Measurements from ENCODE around the gene FBXO31.

The FBXO31 gene

DNA sequence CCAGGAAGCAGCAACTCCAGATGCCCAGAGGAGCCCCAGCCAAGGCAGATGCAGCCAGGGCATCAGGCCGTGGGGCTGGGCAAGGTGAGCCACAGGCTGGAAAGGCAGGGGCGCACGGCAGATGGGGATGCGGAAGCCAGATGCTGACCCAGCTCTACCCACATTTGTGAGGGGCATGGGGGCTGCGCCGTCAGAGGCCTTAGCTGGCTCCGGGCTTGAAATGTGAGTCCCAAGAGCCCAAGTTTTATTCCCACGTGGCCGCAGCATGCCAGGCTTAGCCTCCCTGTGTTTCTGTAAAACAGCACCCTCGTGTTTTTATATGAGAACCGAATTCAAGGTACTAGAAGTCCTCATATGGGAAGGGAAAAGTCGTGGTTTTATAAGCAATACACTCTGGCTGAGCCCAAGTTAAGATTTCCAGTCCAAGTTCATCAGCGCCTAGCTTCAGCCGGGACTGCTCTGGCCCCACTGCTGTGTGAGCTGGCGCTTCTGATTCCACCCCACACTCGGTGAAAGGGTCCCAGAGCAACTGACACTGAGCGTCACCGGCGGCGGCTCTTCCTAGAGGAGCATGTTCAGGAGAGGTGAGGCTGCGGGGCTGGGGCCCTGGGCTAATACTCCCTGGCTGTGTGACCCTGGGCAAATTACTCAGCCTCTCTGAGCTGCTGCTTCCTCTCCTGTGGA is 59.7 kb downstream of the FBXO31 start:
- no peak for DNase-seq

DNA sequence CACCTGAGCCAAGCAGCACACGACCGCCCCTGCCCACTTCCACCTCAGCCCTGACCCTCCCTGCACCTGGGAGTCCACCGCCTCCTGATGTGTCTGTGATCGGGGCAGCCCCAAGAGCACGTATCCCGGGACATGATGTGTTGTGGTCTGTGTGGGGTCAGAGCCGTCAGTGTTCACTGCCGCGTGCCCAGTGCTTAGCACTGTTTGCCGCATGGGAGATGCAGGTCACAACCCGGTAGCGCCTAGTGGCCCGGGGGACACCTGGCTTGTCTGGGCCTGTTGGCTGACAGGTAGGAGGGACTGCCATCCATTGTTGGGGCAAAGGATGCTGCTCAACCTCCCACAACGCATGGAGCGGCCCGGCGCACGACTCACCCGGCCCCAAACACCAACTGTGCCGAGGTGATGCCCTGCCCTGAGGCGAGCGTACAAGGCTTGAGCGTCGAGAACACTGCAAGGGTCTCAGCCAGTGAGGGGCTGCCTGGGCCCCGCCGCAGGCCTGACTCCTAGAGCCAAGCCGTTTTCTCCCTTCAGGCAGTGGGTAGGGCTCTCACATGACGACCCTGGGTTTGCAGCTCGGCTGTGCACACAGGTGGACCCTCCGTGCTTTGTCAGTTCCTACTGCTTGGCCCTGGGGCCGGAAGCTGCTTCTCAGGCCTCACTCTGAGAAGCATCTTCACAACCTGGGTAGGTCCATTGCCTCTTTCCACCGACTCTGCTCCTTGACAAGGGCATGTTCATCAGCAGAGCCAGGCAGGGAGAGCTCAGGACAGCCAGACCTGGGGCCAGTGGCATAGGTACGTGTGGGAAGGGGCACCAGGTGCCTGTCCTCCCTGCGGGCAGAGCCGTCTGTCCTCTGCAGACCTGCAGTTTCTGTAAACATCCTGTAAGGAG is 60.5 kb downstream of the FBXO31 start:
- DNase-seq, result no peak

DNA sequence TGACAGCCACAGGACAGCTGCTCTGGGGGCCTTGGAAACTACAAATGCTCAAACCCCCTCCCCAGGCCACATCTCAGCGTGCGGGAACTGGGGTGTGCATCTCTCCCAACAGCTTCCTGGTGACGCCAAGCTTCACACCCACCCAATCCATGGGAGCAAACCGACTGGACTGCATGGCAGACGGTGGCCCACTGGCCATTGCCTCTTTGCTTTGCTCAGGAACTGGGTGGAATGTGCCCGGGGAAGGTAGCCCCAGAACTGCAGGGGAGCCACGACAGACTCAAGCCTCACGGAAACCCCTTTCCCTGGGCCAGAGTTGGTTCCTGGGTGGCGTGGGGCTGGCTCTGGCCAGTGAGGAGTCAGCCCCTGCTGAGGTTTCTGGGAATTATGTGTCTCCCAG is 61.2 kb downstream of the FBXO31 start:
- DNase-seq, result no peak

DNA sequence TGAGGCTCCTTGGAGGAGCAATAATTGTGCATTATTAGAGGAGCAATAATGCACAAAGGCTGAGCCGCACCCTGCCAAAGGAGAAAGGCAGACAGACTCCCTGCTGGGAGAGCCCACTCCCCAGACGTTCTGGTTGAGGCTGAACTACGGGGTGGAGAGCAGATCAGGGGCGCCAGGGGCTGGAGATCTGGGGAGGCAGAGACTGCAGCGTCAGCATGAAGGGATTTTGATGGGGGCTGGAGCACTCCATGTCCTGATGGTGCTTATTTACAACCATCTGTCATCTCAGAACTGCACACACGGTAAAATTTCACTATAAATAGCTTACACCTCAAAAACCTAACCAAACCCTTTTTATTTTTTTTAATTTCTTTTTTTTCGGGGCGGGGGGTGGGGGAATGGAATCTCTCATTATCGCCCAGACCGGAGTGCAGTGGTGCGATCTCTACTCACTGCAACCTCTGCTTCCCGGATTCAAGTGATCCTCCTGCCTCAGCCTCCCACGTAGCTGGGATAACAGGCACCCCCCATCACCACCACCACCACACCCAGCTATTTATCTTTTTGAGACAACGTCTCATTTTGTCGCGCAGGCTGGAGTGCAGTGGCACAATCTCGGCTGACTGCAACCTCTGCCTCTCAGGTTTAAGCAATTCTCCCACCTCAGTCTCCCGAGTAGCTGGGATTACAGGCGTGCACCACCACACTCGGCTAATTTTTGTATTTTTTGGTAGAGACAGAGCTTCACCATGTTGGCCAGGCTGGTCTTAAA is 62.1 kb downstream of the FBXO31 start:
- DNase-seq, result no peak

DNA sequence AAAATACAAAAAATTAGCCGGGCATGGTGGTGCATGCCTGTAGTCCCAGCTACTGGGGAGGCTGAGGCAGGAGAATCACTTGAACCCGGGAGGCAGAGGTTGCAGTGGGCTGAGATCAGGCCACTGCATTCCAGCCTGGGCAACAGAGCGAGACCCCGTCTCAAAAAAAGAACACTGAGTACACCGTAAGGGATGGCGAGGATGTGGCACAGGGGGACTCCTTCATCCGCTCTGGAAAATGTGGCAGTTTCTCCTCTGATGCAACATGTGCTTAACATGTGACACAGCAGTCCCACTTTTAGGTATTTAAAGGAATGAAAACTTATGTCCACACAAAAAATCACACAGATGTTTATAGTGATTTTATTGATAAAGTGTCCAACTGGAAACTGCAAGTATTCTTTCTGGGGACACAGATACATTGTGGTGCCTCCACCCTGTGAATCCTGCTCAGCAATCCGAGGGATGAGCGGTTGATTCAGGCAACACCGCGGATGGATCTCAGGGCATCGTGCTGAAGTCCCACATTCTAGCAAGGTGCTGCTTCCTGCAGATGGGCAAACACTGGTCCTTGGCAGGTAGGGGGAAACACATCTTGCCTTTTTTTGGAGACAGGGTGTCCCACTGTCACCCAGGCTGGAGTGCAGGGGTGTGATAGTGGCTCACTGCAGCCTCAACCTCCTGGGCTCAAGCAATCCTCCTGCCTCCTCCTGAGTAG is 62.9 kb downstream of the FBXO31 start:
- no peak for DNase-seq

DNA sequence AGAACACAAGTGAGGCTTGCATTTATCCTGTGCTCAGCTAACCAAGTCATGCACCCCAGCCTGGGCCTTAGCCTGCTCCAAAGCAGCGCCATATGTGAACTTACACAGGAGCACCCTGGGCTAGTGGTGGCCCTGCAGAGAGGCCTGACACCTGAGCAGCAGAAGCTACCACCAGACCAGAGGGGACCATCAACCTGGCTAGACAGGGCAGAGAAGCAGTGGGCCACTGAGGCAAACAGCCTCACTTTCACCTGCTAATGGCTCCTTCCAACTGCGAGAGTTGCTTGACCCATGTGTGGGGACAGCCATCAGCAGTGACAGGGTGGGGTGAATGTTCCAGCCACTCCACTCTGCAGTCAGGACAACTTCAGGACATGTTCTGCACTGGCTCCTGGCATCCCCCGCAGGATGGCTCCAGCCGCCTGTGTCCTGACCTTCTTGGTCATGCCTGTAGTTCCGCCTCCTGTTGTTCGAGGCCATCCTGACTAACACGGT is 63.5 kb downstream of the FBXO31 start:
- no peak for DNase-seq

DNA sequence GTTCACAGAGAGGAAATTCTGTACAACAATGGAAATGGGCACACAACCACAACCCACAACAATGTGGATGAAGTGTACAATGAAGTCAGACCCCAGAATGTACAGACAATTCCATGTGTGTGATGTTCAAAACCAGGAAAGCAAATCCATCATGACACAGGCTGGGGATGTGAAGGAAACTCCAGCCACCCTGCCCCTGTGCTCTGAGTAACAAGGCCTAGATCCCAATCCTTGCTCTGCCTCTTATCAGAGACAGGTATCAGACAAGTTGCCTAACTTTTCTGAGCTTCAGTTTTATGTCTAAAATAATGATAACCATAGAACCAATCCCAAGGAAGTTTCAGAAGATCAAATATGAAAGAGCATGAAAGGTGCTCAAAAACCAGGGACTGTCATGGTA is 64.6 kb downstream of the FBXO31 start:
- DNase-seq, result no peak

DNA sequence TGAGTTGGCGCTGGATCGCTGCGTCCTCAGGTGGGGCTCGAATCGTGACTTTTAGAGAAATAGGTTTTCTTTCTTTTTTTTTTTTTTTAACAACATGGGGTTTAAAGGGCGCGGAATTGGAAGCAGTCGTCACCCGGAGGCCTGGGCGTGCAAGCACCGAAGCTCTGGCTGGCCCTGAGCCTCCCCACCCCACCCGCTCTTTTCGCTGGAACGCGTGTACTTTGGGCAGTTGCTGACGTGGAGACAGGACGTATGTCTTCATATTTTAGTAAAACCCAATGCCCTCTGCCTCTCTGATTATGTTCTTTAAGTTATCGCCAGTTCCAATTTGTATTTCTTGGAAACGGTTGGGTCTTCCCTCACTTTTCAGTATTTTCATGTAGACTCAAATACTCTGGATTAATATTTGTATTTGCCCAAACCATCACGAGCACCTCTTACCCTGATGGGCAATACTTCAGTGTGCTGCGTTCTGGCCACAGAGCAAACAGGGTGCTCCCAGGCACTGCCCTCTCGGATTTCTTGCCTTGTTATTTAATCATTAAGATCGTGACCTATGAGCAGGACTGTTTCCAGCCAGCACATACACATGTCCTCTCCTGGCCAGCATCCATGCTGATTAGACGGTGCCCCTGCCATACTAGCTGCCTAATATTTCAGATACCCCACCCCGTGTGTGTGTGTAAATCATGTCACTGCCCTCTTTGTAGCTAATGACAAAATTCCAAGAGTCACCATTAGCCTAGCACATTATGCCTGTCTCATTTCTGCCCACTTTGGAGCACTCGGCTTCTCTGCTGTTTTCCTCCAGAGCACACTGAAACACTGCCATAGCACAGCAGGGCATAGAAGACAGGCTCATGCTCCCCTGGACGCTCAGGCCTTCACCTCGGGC is 65.6 kb downstream of the FBXO31 start:
- peak; percentile 49 to 65 (median 51) for DNase-seq

DNA sequence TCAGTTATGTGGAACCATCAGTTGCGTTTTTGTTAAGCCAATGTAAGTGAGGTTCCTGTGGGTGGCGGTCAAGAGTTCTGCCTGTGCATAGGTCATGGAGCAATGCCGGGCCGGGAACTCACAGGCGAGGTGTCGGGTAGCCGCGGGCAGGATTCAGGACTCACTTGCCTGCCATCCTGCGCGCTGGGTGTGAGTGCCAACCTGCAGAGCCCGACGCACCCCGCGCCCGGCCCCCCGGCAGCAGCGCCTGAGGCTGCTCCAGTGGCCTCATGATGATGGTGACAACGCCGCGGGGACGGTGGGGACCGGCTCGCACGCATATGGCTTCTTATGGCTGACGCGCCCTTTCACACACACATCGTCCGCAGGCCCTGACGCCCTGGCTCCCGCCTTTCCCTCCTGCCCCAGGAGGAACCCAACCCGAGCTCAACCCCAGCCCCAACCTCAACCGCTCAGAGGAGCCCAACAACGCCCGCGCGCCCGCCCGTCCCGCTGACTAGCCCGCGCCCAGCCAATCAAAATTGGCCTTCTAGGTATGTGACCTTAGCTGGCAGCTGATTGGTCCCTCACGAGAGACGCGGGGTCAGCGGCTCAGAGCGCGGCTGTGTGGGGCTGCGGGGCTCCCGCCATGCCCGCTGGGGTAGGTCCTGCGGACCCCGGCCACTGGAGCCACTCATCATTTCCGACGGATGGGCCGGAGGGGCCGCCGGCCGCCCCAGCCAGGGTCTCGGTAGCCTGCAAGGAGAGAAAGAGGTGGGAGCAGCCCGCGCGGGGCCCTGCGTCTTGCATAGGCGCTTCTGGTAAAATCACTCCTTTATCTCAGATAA is 66.4 kb downstream of the FBXO31 start, which contains the start of gene C16orf95:
Gene C16orf95 (minus strand): TSS at position 470 of the 827 bp plus-strand sequence. CDS start 150 bp downstream, at position 320.
- peak; percentile 96 to 98 (median 97) for DNase-seq

DNA sequence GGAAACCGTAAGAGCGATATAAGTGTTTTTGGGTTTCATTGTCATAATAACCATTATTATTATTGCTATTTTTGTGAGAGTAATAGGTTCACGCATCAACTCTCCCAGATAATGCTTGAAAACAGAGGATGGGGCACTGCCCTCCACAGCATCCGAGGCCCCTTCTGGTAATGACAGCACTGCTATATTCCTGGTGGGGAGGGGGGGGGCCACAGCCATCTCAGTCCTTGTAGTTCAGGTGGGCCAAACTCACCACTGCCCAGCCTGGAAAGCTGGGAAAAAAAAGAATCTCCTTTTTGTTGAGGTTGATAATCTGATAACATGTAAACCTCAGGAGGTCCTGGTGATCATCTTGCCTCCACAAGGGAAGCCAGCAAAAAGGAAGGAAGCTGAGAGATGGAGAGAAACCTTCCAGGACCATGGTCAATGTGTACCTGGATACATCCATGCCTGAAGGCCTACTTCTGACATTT is 67.1 kb downstream of the FBXO31 start:
- no peak for DNase-seq

DNA sequence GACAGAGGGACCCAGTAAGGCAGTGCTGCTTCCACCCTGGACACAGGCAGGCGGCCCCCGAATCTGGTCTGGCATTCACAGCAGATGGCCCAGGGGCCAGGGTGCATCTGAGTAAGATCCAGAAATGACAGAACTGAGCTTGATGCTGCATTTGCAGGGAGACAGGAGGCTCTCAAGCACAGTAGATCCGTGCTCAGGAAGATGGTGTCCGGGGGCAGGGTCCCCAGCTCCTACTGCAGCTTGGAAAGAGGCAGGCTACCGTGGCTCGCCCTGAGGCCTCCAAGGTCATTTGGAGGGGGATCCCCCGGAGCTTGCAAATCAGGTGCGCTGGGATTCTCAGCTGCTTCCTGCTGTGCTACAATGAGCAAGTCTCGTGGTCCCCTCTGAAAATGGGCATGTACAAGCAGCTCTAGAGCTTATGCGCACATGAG is 68.6 kb downstream of the FBXO31 start:
- DNase-seq, result no peak

DNA sequence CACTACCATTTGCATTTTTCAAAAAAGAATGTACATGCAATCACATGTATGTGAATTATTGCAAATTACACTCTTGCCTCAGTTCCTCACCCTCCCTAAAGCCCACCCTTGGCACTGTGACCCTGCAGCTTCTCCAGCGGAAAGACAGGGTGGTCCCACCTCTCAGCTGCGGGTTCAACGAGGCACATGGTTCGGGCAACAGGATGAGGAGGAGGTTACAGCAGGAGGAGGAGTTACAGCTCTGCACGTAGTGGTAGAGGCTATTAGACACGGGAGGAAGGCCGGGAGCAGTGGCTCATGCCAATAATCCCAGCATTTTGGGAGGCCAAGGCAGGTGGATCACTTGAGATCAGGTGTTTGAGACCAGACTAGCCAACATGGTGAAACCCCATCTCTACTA is 71.6 kb downstream of the FBXO31 start:
- no peak for DNase-seq

DNA sequence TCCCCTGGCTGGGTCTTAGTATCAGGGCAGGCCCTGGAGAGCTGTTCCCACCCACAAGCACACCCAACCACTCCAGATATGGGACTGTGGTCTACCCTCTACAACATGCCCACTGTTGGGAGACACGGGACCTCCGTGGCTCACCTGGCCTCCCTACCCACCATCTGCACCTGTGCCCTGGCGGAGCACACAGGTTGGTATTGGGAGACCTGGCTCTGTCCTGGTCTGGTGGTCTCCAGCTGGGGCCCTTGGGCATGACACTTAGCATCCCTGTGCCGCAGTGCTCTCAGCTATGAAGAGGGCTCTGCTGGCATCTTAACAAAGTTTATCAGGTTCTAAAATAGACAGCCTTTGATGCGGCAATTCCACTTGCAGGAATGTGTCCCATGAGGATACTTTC is 72.2 kb downstream of the FBXO31 start:
- DNase-seq, result no peak

DNA sequence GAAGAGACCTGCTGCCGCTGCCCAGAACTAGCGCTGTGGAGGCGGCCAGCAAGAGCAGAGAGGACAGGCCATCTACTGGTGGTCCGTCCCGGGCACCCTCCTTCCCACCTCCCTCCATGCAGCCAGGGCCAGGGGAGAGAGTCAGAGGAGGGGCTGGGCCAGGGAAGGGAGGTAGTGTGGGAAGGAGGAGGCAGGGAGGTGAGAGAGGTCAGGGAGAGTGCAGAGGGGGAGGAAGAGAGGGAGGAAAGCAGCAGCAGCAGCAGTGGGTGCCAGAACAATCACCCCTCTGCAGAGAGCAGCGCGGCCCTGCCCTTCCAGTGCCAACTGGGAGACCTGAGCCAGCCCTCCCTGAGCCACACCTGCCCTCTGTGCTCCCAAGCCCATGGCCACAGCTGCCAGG is 73.0 kb downstream of the FBXO31 start:
- DNase-seq, result no peak

DNA sequence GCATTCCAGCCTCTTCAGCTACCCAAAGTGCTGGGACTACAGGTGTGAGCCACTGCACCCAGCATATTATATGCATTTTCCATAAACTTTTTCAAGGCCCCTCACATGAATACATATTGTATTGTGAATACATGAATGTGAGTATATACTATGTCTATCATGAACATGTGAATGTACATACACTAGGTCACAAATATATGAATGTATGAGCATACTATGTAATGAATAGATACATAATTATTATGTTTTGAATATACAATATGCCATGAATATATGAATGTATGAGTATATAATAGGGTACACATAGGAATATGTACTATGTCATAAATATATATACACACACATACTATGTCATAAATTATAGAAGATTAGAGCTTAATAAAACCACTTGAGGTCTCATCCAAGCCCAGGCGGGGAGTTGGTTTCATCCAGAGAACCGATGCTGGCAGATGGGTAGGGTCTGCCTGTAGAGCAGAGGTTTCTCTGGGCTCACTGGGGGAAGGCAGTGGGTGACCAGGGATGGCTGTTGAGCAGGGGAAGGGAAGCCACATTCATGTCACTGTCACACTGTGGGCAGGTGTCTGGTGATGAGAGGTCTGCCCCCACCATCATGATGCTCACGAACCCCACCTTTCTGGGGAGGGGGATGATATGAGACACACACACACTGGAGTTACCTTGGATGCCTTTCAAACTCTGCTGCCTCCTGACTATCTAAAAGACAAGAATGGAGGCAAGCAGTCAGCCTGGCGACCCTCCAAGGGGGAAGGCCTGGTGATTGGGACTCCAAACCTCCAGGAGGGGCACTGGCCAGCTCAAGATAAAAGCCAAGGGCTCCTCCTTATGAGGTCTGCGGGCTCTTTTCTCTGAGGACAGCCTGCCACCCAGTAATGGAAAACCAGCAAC is 73.7 kb downstream of the FBXO31 start:
- no peak for DNase-seq

DNA sequence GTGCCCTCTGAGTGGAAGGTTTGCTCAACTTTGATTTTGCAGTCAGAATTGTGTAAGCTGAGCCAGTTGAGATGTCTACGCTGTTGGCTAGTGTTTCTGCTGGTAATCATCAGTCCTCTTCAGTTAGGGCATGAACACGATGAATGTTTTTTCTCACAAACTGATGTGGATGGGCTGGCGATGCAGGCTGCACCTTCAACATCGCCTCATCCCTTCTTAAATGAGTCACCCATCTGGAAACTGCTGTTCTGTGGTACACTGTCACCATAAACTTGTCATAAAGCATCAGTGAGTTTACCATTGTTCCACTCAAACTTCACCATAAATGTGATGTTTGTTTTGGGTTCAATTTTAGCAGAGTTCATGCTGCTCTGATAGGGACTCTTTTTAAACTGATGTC is 74.8 kb downstream of the FBXO31 start:
- DNase-seq, result no peak

DNA sequence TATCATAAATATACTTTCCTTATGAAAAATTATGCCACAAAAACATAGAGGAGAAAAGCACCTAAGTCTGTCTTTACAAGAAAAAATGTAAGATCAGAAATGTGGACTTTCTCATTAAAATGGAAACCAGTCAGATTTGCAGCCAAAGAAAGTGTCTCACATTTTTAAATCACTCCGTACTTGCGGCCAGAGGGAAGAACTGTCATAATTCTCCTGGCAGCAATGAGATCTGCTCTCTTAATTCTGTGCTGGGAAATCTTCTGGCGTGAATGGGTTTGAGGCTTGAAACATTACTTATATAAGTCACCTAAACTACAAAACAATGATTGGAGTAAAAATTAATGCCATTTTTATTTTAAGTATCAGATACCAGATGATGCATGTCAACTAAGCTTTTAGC is 77.1 kb downstream of the FBXO31 start:
- DNase-seq, result no peak

DNA sequence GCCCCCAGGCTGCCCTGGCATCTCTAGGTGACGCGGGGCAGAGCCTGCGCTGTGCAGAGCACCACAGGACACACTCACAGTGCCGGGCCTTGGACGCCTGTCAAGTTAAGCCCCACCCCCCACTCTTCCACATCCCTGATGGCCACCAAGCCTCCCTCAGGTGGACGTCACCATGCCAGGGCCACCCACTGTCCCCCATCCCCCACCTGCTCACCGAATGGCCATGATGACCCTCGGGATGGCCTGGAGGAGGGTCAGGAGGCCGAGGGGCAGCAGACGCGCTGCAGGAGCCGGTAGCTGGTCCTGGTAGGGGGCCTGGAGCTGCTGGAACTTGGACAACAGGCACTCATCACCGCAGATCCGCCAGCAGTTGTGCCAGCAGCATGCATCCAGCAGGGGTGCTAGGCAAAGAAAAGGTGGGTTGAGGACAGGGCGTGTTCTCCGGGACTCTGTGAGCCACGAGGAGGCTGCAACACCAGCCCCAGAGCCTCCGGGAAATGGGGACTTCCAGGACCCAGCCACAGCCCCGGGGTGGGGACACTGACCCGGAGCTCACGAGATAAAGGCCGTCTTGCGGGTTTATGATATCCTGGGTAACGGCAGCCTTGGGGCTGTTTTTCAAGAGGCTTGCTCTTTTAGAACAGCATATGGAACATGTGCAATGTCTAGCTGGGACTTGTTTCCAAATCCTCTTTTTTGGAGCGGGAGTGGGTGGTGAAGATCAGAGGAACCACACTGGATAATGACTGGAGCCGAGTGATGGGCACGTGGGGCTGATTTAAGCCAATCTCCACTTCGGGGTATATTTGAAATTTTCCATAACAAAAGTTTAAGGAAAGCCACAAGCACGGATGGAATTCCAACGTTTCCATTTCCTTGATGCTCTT is 77.8 kb downstream of the FBXO31 start:
- no peak for DNase-seq

All from suppressor macrophage treated with lipopolysaccharide for 1 hour (primary cell).